Measurements from ENCODE around the gene MRPS12. TPM values are rescaled to one million over a fixed set of nuclear protein-coding genes. Genes with fewer than 3 reads are reported as not detected.

MRPS12 gene
- polyA plus RNA-seq, 3 donors: 17.2 to 81.5 (median 73.0) TPM

DNA sequence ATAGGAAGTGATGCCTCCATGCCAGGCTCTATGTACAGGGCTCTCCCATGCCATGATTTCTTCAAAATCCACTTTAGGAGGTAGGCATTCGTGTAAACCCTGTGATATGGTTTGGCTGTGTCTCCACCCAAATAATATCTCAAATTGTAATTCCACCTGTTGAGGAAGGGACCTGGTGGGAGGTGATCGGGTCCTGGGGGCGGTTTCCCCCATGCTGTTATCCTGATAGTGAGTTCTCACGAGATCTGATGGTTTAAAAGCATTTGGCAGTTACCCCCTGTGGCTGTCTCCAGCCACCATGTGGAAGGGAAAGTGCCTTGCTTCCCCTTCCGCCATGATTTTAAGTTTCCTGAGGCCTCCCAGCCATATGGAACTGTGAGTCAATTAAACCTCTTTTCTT is 8.3 kb upstream of the MRPS12 start:
- H4K20me1 ChIP-seq (ENCODE audit: insufficient read depth, low read length): no peaks in the 10 kb centered on the region
- H3K4me1 Mint-ChIP-seq: no peaks in the 10 kb centered on the region
- H3K9me3 ChIP-seq (replicated peaks in 1 of 2; ENCODE audit: control insufficient read depth in 1 of 2, insufficient read depth in 1 of 2, low read length in 2 of 2): no peaks in the 10 kb centered on the region
- intact Hi-C loops (cut with micrococcal nuclease): loop anchor here in 1 of 2 donors (10.0 kb wide), 2 partner anchors 188 to 518 kb away; partner anchors contain the start of gene FAM98C
- H3K4me1 ChIP-seq (ENCODE audit: control insufficient read depth in 1 of 2, insufficient read depth in 2 of 2, low read length in 2 of 2): no peaks in the 10 kb centered on the region
- TF ChIP-seq, protein P1, sequence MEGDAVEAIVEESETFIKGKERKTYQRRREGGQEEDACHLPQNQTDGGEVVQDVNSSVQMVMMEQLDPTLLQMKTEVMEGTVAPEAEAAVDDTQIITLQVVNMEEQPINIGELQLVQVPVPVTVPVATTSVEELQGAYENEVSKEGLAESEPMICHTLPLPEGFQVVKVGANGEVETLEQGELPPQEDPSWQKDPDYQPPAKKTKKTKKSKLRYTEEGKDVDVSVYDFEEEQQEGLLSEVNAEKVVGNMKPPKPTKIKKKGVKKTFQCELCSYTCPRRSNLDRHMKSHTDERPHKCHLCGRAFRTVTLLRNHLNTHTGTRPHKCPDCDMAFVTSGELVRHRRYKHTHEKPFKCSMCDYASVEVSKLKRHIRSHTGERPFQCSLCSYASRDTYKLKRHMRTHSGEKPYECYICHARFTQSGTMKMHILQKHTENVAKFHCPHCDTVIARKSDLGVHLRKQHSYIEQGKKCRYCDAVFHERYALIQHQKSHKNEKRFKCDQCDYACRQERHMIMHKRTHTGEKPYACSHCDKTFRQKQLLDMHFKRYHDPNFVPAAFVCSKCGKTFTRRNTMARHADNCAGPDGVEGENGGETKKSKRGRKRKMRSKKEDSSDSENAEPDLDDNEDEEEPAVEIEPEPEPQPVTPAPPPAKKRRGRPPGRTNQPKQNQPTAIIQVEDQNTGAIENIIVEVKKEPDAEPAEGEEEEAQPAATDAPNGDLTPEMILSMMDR (IDR thresholded peaks at IDR 0.05): no peak
- H3K4me3 Mint-ChIP-seq: no peak overlapping the region
- peaks cover 0 to 2% (median 0%) of the 10 kb centered on the region in 3 donors for H3K27me3 Mint-ChIP-seq (ENCODE audit: low read depth in 3 of 3)
- no peak overlapping the region for H3K27ac Mint-ChIP-seq
- no peak overlapping the region for H3K27ac ChIP-seq (ENCODE audit: low read depth in 1 of 2, low read length in 2 of 2)
- H3K36me3 Mint-ChIP-seq: peaks cover 36 to 46% of the 10 kb centered on the region in 2 donors
- H3K4me2 ChIP-seq (replicated peaks; ENCODE audit: extremely low read depth, low read length, poor library complexity, severe bottlenecking): no peak overlapping the region
- H3K79me2 ChIP-seq (ENCODE audit: insufficient read depth, low read length): no peaks in the 10 kb centered on the region
- peaks cover 24 to 34% of the 10 kb centered on the region in 2 donors for H3K36me3 ChIP-seq (replicated peaks in 1 of 2; ENCODE audit: control insufficient read depth in 1 of 2, insufficient read depth in 2 of 2, low read length in 2 of 2)
- H2AFZ ChIP-seq (ENCODE audit: insufficient read depth, low read depth, low read length, poor library complexity, severe bottlenecking): no peak overlapping the region
- H3K4me3 ChIP-seq (replicated peaks in 1 of 3; ENCODE audit: low read depth in 2 of 3, low read length in 3 of 3): no peak overlapping the region
- DNase-seq: no peak
- no peaks in the 10 kb centered on the region for H3K27me3 ChIP-seq (ENCODE audit: control insufficient read depth in 2 of 2, insufficient read depth in 2 of 2, low read length in 2 of 2)
- 86% methylated on average over 3 of the region's 5 CpGs for WGBS (ENCODE audit: insufficient coverage)
- no peak overlapping the region for H3K9ac ChIP-seq (ENCODE audit: insufficient read depth, low read length, poor library complexity, severe bottlenecking)
- peaks cover 0 to 4% (median 0%) of the 10 kb centered on the region in 7 donors for H3K9me3 Mint-ChIP-seq

DNA sequence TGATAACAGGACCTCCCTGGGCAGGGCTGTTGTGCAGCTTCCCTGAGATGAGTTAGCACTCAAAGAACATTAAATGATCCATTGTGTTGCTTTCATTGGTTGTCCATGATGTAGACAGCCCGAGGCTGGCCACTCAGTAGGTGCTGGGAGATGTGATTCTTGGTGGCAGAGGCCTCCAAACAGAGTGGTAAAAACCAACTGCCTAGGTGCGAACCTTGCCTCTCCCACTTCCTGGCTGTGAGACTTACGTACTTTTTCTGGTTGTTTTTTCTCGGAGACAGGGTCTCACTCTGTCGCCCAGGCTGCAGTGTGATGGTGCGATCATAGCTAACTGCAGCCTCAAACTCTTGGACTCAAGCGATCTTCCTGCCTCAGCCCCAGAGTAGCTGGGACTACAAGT is 6.4 kb upstream of the MRPS12 start:
- Histone ChIP-seq H3K4me3 (replicated peaks in 1 of 3; ENCODE audit: low read depth in 2 of 3, low read length in 3 of 3) (no peak overlapping the region), H3K27me3 (ENCODE audit: control insufficient read depth in 2 of 2, insufficient read depth in 2 of 2, low read length in 2 of 2) (no peaks in the 10 kb centered on the region), H3K79me2 (ENCODE audit: insufficient read depth, low read length) (peaks cover 5% of the 10 kb centered on the region), H3K27ac (ENCODE audit: low read depth in 1 of 2, low read length in 2 of 2) (no peak overlapping the region), H3K4me2 (replicated peaks; ENCODE audit: extremely low read depth, low read length, poor library complexity, severe bottlenecking) (no peak overlapping the region), H3K9ac (ENCODE audit: insufficient read depth, low read length, poor library complexity, severe bottlenecking) (no peak overlapping the region), H4K20me1 (ENCODE audit: insufficient read depth, low read length) (no peaks in the 10 kb centered on the region), H3K4me1 (ENCODE audit: control insufficient read depth in 1 of 2, insufficient read depth in 2 of 2, low read length in 2 of 2) (peaks cover under 1 to 2% of the 10 kb centered on the region in 2 donors), H3K36me3 (replicated peaks in 1 of 2; ENCODE audit: control insufficient read depth in 1 of 2, insufficient read depth in 2 of 2, low read length in 2 of 2) (peaks cover 24 to 34% of the 10 kb centered on the region in 2 donors), H2AFZ (ENCODE audit: insufficient read depth, low read depth, low read length, poor library complexity, severe bottlenecking) (no peak overlapping the region), H3K9me3 (replicated peaks in 1 of 2; ENCODE audit: control insufficient read depth in 1 of 2, insufficient read depth in 1 of 2, low read length in 2 of 2) (no peaks in the 10 kb centered on the region)
- WGBS (ENCODE audit: insufficient coverage): 98% methylated on average over 7 of the region's 7 CpGs
- TF ChIP-seq, protein P1 (IDR thresholded peaks at IDR 0.05): no peak
- no peak overlapping the region for H3K4me3 Mint-ChIP-seq
- intact Hi-C loops (cut with micrococcal nuclease): loop anchor here in 1 of 2 donors (10.0 kb wide), 2 partner anchors 190 to 520 kb away; partner anchors contain the start of gene FAM98C
- H3K9me3 Mint-ChIP-seq: peaks cover 0 to 4% (median 0%) of the 10 kb centered on the region in 7 donors
- peaks cover 35 to 54% of the 10 kb centered on the region in 2 donors for H3K36me3 Mint-ChIP-seq
- no peaks in the 10 kb centered on the region for H3K27me3 Mint-ChIP-seq (ENCODE audit: low read depth in 3 of 3)
- DNase-seq: no peak
- H3K4me1 Mint-ChIP-seq: peaks cover under 1% of the 10 kb centered on the region
- peak overlapping the region in 1 of 7 donors; percentile 4 for H3K27ac Mint-ChIP-seq
